ENCODE data around the gene SORCS2.

GRCh38 chr4:7481227-7481626 is 288.9 kb downstream of the SORCS2 start:
- TF ChIP-seq CTCF (IDR thresholded peaks at IDR 0.05) (no peak), POLR2AphosphoS5 (IDR thresholded peaks at IDR 0.05; ENCODE audit: low read depth, low read length) (no peak), TCF7L2 (IDR thresholded peaks at IDR 0.05; ENCODE audit: low read depth, low read length) (no peak), REST (IDR thresholded peaks at IDR 0.05; ENCODE audit: insufficient read depth in 1 of 2, low read depth in 2 of 2, low read length in 1 of 2) (no peak)

All from Panc1 (cell line).